Effector CD8-positive, alpha-beta T cell (primary cell): ENCODE data around the gene CAMTA1.

Experiments used
- DNase-seq: peaks from one replicate; lab custom pipeline; 2025; lab: John Stamatoyannopoulos, UW

Gene CAMTA1

DNA sequence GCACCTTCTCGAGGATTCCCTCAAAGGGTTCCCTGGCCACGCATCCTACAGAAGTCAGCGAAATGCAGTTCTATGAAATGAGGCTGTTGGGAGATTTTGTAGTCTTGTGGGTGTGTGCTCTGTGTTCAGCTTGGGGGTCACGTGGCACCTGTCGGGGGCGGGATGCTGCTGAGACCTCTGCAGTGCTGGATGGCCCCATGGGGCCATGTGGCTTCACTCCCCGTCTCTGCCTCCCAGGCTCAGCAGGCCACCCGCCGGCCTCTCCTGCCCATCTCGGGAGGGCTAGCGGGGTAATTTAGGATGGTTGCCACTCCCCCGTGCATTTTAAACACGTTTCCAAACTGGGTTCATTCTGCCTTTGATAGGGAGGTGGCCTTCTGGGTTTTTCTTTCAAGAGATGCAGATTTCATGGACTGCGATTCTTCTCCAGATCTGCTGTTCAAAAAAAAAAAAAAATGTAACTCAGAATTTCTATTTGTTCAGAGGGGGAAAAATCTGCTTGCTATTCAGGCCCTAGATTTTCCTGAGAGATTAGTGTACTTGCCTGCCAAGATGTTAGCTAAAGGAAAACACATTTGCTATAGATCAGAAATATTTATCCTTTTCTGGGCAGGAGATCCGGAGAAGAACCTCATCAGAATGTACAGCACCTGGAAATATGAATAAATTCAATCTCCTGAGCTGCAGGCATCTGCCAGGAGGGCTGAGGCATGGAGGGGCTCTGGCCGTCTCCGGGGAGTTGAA, 708.6 kb downstream of the CAMTA1 start:
- DNase-seq: no peak

DNA sequence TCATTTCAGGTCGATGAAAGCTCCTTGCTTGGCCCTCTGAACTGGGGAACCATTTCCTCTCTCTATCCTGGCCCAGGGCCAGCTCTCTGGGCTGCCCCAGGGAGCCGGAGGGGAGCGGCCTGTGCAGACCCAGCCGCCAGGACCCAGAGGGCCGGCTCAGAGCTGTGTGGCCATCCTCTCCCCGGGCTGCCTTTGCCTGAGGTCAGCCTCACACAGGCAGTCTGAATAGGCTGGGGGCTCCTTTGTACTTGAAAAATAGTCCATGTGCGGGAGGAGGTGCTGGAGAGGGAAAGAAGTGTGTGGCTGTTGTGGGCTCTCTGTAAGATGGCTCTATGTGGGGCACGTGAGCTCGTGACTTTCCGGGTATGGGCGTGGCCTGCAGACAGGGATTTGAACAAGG, 710.7 kb downstream of the CAMTA1 start:
- no peak for DNase-seq

DNA sequence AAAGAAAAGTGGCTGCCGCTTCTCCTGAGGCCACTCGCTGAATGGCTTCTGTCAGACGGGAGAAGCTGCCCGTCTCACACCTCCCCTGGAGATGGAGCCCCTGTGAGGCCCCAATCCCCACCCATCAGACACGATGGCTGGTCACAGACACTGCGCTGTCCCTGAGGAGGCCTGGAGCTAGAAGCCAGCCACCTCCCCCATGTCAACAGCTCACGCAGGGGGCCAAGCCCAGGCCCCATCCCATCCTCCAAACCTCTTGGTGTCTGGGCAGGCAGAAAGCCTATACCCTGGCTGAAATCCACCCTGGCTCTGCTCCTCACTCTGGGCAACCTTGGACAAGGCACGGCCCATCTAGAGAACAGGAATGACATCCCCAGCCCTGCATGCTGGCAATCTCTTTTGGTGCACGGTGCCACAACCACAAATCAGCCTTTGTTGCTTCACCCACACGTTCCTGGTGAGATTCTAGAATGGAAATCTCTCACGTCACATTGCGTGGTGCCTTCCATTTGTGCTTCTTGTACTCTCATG, 711.9 kb downstream of the CAMTA1 start:
- DNase-seq: no peak

DNA sequence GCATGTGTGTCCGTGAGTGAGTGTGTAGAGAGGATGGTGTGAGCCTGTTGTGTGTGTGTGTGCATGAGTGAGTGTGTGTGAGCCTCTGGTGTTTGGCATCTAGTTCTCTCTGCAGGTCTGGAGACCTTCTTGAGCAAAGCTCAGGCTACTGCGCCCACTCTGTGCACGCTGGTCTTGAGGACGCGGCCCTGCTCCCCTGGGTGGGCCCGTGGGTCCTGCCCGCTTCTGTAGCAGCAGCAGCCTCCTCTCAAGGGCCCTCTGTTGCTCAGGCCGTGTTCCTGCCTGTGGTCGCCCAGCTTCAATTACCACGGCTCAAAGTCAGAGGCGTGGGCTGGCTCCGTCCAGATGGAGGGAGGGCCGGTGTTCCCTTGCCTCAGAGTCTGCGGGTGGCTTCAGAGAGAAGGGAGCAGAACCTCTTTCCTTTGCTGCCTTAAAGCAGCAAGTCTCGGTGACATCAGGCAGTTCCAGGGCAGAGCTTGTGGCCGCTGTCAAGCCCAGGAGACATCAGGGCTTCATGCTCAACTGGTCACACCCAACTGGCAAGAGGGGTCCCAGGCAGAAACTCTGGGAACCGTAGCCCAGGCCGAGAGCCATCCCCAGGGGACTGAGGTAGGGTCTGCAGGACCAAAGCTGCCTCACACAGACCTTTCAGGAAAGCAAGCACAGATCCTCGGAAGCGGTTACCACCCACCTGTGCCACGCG, 715.3 kb downstream of the CAMTA1 start:
- no peak for DNase-seq

DNA sequence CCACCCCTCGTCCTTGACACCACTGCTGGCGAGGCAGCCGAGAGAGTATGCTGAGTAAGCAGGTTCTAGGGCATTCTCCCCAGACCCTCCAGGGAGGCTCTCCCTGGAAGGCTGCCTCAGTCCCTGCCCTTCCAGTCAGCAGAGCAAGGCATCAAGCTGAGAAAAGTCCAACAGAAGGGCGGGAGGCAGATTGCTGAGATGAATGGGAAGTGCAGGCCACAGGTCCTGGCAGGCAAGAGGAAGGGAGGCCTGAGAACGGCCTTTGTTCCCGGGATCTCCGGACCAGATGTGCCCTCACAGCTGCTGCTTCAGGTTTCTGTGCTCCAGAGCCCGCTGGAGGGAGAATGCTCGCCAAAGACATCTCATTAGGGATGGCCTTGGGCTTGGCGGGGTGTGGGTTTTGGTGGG, 715.8 kb downstream of the CAMTA1 start:
- DNase-seq: no peak

DNA sequence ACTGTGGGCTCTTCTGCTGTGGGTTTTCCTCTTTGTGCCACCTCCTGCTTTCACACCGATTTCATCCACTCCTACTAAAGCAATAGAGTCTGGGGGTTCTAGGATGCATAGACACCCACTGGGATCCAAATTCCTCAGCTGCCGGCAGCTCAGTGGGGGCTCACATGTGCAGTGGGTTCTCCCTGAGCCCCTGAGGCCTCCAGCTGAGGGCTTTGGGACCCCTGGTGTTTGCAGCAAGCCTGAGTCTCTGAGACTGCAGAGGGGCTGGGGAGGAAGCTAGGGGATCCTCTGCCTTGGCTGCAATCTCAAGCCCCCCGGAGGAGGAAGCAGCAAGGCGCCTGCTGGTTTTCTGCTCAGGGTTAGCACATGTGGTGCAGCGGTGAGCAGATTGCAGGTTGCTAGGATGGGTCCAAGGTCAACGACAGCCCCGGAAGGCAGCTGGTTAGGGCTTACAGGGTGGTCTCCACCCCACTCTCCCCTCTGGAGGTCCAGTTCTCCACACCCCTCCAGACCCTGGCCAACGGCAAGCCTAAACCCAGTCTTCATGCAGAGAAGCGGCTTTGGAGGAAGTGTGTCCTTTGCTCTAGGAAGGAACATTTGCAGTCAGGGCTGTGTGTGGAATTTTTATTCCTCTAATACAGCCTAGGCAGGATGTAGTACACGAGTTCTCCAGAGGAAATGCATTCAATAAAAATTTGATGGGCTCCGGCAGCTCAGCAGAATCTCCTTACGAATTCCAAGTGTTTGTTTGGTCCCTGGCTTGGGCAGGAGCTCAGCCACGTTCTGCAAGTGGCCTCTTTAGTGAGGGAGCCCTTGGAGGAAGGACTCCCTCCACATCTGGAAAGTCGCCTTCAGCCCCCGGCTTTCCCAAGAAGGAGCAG, 716.7 kb downstream of the CAMTA1 start:
- DNase-seq: no peak

DNA sequence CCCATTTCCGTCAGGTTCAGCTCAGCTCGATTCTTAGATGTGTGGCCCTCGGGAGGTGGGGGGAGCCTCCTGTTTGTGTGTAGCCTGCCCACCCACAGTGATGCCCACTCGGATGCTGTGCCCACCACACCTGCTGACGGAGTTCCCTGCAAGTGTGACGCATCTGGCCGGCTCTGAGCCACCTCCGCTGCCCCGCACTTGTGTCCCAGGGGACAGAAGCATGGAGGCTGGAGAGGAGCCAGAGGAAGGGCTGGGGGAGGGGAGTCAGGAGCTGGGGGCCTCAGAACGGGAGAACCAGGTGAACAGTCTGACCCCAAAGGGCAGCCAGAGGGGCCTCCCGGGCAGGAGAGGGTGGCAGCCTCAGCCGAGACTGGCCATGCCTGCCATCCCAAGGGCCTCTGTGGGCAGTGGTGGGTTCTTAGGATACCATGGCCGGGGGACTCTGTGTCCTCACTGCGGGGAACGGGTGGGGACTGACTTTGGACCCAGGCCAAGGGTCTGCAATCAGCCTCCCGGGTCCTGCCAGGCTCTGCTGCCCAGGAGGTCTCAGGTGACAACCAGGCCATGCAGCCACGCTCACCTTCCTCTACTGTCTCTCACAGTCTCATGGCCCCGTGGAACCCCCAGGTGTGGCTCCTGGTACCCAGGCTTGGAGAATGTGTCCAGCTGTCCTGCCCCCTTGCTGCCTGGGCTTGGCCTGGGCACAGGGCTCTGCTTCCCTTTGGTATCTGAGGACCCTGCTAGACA, 718.6 kb downstream of the CAMTA1 start:
- DNase-seq: no peak

DNA sequence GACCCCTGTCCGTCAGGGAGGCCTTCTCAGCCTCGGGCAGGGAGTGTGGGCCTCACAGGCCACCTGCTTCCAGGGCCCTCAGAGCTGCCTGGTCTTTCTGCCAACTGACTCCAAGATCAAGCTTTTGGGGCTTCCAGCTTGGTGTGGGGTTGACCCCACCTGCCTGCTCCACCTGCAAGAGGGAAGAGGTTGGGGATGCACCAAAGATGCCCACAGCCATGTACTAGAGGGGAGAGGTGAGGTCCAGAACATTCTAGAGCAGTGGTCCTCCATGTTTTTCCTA, 719.1 kb downstream of the CAMTA1 start:
- DNase-seq: no peak

DNA sequence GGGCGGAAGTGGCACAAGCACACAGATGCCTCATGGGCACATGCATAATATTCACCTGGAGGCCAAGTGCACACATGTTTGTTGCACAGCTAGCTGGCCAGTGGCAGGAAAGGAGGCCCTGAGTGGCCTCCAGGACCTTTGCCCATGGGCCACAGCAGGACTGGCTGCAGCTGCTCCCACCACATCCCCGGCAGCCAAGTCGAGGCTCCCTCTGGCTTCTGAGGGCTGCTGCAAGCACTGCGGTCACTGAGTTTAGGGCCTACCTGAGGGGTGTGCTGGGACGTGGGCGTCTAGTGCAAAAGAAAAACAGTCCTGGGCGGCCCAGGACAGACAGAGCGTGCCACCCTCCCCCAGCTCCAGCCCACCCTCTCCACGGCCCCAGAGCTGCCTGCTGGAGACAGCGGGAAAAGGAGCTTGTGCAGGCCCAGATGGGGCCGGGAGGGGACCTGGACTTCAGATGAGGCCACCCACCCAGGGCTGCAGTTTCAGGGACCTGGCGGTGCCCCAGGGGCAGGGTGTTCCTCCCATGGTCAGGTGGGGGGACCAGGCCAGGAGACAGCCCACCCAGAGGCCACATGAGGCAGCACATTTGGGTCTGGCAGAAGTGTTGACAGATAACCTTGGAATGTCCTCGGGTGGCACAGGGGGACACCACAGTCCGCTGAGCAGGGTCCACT, 720.0 kb downstream of the CAMTA1 start:
- no peak for DNase-seq

DNA sequence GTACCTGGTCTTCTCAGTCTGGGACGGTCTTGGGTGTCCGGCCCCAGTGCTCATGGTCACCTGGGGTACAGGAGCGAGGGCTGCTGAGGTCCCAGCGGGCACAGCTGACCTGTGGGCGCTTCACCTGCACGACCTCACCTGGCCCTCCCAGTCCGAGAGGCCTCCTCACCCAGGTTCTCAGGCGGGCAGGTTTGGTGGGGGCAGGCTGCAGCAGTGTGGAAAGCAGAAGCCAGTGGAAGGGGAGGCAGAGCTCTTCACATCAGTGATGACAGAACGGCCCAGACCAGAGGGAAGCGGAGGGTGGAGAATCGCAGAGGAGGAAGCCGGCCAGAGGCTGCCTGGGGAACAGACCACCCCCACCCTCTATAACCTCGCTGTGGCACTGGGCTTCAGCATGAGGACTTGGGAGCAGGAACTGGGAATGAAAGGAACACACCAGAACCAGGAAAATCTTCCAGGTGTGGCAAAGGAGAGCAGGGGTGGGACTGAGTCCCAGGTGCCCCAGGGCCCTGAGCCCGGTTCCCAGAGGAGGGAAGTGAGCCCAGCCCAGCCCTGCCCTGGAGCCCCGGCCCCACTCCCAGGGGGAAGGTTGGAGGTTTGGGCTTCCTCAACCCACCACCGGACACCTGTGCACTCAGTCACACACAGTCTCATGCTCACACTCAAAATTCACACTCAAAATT, 720.7 kb downstream of the CAMTA1 start:
- DNase-seq: no peak

DNA sequence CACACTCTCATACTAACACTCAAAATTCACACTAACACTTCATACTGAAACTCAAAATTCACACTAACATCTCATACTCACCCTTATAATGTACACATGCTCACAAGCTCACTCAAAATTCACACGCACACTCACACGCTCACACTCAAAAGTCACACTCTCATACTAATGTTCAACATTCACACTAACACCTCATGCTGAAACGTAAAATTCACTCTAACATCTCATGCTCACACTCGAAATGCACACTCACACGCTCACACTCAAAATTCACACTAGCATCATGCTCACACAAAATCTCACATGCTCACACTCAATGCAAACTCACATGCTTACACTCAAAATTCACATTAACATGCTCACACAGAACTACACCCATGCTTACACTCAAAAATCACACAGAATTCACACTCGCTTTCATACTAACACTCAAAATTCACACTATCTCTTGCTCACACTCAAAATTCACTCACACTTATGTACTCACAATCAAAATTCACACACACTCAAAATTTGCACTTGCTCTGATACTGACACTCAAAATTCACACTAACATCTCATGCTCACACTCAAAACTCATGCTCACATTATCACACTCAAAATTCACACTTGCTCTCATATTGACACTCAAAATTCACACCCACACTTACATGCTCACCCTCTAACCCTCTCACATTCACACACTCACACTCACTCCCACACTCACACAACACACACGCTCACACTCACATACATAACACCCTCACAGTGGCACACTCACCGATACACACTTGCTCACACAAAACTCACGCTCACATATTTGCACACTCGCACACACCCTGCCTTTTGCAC, 721.4 kb downstream of the CAMTA1 start:
- DNase-seq: no peak

DNA sequence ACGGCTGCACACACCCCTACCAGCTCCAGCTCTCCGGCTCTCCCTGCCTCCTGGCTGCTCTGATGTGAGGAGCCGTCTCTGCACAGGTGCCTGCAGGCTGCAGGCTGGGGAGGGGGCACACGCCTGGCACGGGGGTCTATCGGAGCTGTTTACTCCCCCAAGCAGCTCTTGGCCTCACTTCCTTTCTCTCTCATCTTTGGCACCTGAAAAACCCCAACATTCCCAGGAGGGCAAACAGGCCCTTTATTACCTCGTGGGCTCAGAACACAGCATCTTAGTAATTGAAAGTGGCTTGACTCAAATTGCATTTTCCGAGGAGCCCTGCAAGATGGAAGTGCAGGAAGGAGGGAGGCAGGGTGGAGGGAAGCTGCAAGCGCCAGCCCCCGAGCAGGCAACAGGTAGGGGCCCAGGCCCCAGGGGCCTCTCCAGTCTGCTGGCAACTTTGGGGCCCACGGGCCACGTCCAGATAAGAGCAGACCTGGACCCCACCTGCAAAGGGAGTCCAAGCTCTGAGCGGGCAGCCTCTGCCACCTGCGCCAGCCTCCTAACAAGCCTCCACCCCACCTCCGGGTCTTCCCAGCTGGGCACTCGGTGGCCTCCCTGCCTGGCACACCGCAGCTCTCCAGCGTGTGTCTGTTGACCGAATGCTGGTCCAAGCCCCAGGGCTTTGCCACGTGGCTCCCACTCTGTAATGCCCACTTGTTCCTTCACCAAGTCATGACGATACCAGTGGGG, 722.2 kb downstream of the CAMTA1 start:
- no peak for DNase-seq

DNA sequence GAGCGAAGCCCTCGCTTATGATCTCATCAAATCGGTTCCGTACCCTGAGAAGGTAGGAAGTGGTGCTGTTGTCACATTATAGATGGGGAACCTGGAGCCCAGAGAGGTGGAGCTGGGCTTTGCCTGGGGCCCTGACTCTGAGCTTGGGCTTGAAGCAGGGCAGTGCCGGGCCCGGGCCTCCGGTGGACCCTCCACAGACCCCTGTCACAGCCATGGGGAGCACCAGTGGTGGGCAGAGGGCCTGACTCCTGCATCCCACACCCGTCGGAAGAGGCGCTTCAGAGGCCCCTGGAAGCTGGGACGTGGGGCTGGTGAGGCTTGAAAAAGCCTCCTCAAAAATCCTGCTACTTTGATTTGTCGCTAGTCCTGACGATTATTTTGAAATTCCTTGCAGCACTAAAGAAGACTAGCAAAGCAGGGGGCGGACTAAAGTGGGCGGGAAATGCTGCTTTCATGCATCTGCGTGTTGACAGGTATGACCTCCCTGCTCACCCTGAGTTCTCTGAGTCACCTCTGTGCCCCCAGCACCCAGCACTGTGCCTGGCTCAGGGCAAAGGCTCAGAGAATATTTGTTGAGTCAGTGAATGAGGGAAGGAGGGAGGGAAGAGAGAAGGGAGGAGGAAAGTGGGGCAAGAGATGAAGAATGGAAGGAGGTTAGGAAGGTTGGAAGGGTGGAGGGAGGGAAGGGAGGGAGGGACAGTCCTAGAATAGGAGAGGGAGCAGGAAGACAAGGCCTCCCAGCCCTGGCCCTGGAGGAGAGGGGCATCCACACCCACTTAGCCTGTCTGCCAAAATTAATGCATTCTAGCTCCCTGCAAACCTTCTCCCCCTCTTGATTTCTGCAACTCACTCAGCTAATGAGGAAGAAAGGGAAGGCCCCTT, 723.0 kb downstream of the CAMTA1 start:
- no peak for DNase-seq

DNA sequence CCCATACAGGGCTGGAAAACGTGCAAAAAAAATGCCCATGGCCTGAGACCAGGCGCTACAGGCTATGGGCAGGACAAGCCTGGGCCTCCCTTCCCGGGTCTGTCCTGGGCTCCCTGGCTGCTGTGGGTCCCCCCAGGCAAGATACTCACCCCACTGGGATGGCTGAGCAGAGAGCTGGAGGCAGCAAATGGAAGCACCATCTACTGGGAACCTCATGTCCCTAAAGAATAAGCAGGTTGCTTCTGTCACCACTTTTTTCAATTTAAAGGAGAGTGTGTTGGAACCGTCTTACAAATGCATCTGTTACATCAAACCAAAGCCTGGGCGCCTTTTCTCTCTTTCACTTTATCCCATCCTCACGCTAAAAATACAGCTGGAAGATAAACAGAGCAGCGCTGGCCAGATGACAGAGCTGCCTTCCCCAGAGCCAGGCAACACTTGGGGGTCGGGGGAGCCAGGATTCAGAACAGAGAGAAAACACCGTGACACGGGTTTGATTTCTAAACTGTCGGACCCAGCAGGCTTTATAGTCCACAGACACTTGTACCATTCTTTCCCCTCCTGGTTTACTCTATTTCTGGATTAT, 723.8 kb downstream of the CAMTA1 start:
- DNase-seq: no peak

DNA sequence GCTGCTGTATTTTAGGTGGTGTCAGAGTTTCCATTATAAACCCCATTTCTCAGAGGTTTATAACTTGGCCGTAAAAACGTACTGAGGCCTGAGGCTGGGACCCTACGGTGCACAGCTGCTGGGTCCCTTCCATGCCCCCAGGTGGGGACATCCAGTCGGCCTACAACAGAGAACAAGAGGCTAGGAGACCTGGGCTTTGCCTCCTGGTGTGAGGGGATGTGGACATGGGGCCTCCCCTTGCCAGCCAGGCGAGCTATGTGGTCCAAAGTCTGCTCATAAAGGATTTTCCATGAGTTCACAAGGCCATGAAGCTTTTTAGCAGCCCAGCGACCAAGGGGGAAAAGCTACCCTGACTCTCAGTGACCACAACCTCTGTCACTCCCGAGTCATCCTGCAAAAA, 724.3 kb downstream of the CAMTA1 start:
- DNase-seq: no peak

DNA sequence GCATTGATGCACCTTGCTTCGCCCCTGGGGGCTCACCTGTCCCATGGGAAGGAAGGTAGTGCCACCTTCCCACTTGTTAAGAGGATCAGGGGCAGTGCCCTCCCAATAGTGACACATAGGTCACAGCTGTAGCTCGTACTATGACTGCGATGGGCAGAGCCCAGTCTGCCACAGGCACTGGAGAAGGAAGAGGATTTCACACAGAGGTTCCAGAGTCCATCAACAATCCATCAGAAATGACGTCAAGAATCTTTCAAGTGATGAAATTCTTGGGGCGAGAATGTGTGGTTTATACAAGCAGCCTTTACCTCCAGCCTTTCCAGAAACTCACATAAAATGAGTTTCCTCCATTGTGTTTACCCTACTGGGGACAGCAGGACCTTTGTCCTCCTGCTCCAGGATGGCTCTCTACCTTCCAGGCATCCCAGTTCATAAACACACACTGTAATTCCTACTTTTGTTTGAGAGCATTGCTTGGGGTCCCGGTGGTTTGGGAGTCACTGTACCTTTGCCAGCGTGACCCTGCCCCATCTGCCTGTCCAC, 725.2 kb downstream of the CAMTA1 start:
- no peak for DNase-seq

DNA sequence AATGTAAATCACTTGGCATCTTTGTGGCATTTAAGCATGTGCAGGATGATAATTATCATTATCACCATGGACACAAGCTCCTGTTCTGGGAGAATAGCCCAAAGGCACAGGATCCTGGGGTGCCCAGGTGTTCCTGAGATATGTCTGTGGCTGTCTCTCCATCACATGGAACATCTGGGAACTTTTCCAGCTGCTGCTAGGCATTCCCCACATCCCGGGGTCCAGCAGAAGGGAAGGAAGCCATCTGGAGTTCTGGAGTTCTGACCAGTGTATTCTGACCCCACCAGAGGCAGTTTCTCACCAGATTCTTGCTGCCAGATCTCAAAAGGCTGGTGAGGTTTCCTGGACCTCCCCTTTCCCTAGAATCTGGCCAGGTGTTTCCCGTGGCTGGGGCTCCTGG, 726.1 kb downstream of the CAMTA1 start:
- no peak for DNase-seq
